Glomerular endothelial cell (primary cell): ENCODE results near the gene UNC5C. TPM values are rescaled to one million over a fixed set of nuclear protein-coding genes. Genes with fewer than 3 reads are reported as not detected.

Experiments used
- DNase-seq: peaks from one replicate; pipeline ENCODE4 v3.0.0-alpha.2; 2011; ENCODE audit warnings: low read depth, low spot score; ENCODE audit errors: extremely low read depth
- total RNA-seq: library from RNA; depleted of rRNA; stranded (reverse); fragments of >200 nt; gene quantifications from 2 replicates; pipeline ENCODE4 v1.2.3, GENCODE V29; 2015

UNC5C gene
- total RNA-seq, 1 donor from 2014 or later = 2.8 TPM

GRCh38 chr4:95546866-95547714 is 1.7 kb downstream of the UNC5C start:
- DNase-seq = no peak

DNA sequence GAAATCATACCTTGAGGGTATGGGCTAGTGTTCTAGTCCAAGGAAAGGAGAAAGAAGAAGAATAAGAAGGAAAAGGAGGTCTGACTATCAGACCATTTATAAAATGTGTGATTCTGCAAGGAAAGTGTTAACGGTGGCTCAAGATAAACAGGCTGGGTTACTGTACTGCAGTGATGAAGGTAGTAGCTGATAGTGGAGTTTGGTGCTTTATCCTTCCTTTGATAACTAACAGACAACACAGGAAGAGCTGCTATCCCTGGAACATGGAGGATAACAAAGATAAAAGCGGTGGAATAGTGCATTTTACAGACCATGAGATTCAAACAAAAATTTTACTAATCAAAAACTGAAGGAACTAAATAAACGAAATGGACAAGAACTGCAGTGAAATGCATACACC is 2.6 kb downstream of the UNC5C start:
- no peak for DNase-seq

DNA sequence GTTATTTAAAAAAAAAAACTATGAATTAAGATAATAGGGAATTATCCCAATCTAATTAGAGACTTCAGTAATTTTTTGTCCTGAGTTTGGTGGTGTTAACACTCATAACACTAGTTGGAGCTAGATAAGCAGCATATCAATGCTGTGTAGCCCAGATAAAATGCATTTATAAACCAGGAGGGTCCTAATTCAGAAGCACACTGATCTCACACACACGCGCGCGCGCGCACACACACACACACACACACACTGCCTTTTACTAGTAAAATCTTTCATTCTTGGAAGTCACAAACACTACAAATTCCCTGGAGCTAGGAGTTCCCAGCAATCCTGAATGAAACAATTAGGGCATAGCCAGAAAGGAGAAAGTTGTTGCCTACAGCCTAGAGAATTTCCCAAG is 3.2 kb downstream of the UNC5C start:
- DNase-seq = no peak

DNA sequence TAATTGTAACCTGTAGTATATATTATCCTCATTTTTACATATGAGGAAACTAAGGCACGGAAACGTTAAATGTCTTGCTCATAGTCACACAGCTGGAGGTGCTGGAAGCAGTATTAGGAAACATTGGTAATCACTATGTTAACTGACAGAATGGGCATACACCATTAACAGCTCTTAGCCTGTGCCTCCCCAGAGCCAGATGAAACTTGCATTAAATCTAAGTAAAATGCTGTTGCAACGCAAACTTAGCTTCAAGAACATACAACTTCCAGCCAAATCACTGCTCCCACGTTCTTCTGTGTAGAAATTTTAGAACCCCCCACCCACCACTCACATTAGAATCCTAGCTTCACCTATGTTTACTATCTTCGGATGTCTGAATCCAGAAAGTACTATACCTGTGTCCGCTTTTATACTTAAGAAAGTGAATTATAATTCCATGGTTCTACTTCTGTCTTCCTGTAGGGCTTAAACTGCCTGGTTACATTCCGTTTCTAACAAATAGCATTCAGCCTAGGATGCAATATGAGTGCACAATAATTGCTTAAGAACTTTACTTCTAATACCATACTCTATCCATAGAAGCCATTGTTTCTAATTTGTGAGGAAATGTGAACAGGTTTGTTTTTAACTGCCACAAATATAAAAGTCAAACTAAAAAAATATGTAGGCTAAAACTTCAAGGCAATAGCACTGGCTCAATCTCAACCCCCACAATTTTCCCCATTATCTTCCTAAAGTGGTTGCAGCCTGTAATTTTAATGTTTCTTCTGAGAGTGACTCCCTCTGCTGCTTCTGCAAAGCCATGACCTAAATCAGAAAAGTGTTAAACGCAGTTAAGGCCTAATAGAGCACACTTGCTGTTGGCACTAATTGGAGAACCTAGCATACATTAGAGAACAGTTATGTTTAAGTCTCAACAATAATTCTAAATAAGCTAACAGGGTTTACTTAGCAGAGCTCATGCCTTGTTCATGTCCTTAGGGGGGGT is 4.4 kb downstream of the UNC5C start:
- no peak for DNase-seq

GRCh38 chr4:95541889-95542607 is 6.7 kb downstream of the UNC5C start:
- DNase-seq = no peak

GRCh38 chr4:95541094-95541493 is 7.7 kb downstream of the UNC5C start:
- DNase-seq = no peak

- DNase-seq = no peak
Observed at GRCh38 chr4:95540227-95540626, 8.5 kb downstream of the UNC5C start.

- no peak for DNase-seq
Observed at GRCh38 chr4:95539106-95539505, 9.7 kb downstream of the UNC5C start.

DNA sequence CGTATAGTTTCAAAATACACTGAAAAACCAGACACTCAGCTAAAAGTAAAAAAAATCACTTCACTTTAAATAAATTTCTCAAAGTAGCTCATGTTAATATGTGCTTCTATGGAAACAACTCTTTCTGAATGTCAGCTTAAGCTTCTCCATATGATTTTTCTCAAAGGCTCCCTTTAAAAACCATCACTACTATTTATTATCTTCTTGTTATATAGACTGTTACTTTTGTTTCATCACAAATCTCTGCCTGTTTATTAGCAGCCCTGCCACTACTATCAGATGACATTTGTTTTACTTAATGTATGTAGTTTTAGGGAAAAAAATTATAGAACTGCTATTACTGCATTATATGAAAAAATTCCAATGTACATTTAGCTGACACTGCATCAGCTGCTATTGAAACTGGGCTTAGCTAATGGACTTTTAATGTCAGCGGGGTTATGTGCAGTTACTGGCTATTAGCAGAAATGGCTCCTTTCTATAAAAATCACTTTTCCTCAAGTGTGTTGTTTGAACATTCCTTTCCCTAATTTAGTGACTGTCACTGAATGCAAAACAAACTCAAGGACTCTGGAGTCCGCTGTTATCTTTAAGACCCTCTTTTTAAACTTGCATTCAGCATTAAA is 10.8 kb downstream of the UNC5C start:
- DNase-seq = no peak

DNA sequence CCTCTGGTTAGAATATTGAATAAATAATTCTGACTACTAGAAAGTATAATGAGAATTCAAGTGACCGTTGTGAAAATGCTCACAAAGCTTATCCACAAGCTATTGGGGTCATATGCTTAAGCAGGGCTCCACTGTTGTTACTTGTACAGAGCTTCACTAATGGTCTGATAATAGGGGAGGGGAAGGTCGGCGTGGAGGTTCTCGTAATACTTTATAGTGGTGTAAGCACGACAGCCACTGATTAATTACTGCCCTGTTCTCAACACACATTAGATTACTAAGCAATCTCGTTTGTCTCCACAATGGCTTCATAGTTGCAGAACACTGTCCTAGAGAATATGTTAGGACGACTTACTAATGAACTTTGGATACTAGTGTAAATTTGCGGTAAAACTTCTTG is 11.6 kb downstream of the UNC5C start:
- no peak for DNase-seq

DNA sequence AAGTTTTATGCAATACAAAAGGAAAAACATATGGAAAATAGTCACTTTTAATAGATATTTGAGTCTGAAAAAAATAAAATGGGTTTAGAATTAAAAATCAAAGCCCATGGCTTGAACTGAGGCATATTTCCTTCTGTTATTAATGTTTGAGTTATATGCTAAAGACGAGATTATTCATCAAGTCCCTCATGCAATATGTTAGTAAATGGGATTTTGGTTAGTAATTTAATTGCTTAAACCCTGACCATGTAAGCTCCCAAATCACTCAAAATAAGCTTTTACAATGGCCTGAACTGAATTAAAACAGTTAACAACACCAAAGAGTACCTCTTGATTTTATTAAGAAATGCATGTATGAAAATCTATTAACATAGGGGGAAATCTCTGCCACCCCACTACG is 12.1 kb downstream of the UNC5C start:
- DNase-seq = no peak

- no peak for DNase-seq
Observed at GRCh38 chr4:95535180-95535579, 13.6 kb downstream of the UNC5C start.

DNA sequence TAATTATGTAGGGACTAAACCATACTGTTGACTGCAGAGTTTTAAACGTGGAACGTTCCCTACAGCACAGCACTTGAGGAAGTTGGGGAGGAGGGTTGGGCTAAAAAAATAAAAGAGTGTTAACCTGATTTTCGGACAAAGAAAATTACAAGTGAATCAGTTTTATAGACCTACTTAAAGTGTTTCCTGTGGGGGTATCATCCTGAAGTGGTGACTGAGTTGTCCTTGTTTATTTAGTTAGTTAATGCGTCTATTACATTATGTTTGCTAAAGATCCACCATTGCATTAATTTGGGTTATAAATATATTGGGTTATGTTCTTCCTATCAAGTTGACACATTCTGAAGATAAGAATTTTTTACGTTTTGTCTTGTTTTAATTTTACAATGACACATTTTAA is 14.7 kb downstream of the UNC5C start:
- DNase-seq = no peak

DNA sequence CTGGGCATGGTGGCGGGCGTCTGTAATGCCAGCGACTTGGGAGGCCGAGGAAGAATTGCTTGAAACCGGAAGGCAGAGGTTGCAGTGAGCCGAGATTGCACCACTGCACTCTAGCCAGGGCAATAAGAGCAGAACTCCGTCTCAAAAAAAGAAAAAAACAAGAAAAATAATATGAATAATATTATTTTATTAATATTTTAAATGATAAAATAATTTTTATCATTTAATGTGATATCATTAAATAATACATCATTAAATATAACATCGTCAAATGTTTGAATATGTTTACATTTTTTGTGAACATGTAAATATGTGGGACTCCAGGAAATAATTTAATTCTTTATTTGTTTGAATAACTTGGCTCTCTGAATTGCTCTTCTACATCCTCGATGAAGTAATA is 15.5 kb downstream of the UNC5C start:
- DNase-seq = no peak

- DNase-seq = no peak
Observed at GRCh38 chr4:95532305-95532704, 16.5 kb downstream of the UNC5C start.

- no peak for DNase-seq
Observed at GRCh38 chr4:95531141-95531540, 17.6 kb downstream of the UNC5C start.

DNA sequence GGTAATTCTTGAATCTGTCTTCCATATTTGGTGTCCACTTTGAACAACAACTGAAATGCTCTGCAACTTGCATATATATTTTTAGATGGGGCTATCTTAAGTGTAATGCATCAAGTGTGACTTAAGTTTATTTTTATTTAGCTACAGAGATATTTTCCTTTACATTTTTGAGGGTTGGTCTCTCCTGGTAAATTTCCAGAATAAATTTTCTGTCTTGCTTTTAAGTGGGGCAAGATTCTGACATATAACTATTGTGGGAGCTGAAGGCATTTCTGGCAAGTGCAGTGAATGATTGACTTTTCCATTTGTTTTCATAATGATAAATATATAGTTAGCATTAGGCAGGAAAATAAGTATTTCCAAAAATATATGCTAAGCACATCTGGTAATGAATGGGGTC is 18.8 kb downstream of the UNC5C start:
- no peak for DNase-seq

DNA sequence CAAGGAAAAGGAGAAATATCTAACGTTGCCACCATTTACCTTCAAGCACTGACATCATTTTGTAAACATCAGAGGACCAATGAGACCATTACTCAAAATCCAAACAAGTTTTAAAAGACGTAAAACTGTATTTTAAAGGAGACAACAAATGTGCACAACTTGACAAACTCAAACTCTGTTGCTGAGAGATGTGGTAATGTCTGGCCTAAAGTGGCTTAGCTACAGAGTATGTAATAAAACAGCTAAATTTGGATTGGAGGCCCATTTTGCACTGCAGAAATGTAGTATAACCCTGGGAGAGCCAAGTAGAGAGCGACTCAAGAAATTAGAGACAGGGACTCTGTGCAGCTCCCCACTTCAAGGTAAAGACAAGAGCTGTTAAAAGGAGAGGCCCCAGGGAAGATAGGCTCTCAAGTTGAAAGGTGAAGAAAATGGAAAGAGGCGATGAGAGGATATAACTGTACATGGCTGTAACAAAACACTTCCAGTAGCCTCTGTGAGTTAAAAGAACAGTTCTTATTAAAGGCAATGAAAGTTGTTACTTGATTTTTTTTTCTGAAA is 20.3 kb downstream of the UNC5C start:
- DNase-seq = no peak

- no peak for DNase-seq
Observed at GRCh38 chr4:95526075-95526474, 22.7 kb downstream of the UNC5C start.

GRCh38 chr4:95524729-95525128 is 24.0 kb downstream of the UNC5C start:
- DNase-seq = no peak
